Raji (cell line): ENCODE data around the gene NOP14.

Experiments
- POLR2A ChIP-seq: IDR thresholded peaks from 2 replicates; pipeline ENCODE4 v1.6.1; 2011; ENCODE audit warnings: low read depth, low read length, control low read depth; ENCODE audit not compliant: insufficient read depth

NOP14 gene

DNA sequence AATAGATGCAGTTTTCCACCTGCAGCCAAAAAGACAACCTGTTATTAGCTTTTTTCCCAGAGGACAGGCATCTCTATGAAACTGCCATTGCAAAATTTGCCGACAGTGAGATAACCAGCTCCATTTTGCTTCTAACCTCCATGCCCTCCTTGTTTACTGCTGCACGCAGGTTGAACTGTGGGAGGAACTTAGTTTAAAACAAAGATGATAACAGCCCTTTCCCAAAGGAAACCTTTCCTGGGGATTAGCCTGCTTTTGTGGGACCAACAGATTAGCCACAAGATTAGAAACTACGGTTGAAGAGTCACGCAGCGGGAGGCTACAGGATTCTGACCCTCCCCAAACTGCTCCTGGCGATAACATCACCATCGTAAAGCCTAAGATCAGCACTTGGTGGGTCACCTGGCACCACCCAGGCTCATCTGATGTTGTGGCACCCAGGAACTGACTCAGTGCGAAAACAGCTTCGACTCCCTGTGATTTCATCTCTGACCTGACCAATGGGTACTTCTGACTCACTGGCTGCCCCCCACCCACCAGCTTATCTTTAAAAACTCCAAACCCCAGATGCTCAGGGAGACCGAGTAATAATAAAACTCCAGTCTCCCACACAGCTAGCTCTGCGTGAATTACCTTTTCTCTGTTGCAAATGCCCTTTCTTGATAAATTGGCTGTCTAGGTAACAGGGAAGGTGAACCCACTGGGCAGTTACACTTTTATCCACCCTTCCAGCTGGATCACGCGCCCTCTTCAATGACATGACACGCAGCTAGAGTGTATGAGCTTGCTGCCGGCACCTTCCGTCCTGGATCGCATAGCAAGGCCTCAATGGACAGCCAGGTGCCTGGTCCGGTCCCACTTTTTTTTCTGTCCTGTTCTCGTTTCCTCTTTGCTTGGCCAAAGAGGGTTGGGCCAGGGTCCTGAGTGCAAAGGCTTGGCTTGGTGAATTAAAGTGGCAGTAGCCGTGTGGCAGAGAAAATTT lies 27.2 kb downstream of the NOP14 start:
- TF ChIP-seq POLR2A, result peak; percentile 2; the same call in 1 of the 2 replicates

DNA sequence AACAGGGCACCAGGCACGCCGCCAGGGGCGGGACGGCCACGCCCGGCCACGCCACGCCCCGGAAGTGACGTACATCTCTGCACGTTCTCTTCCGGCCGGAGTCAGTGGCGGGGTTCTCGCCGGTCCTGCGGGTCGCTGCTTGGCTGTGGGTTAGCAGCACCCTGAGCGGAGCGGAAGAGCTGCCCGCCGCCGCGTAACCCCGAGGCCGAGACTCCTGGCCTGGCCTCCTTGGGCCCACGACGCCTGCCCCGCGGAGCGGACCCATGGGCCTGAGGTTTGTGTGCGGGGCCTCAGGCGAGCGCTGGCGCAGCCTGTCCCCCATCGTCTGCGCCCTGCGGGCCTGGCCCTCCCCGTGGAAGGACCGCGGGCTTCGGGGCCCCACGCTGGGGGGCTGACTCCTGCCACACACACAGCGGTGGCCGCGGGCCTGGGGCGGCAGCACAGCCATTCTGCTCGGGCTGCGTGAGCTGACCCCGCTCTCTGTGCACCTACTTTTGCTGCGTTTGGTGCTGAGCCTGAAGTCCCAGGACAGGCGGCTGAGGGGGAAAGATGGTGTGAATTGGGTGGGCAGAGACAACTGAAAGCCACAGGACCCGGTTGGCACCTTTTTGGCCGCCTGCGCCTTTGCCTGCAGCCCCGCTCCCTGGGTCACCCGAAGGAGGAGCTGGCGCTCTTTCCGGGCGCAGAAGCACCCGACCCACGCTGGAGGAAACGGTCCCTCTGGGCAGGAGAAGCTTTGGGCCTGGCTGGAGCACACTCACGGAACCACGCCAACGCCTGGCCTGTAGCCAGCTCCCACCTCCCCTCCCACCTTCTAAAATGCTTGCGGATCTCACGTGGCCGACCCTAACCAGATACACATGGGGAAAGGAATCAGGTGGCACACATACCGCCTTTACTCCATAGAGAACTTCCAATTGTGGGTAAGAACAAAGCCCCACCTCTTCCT lies 28.1 kb downstream of the NOP14 start:
- peak; percentile 97 for TF ChIP-seq POLR2A

DNA sequence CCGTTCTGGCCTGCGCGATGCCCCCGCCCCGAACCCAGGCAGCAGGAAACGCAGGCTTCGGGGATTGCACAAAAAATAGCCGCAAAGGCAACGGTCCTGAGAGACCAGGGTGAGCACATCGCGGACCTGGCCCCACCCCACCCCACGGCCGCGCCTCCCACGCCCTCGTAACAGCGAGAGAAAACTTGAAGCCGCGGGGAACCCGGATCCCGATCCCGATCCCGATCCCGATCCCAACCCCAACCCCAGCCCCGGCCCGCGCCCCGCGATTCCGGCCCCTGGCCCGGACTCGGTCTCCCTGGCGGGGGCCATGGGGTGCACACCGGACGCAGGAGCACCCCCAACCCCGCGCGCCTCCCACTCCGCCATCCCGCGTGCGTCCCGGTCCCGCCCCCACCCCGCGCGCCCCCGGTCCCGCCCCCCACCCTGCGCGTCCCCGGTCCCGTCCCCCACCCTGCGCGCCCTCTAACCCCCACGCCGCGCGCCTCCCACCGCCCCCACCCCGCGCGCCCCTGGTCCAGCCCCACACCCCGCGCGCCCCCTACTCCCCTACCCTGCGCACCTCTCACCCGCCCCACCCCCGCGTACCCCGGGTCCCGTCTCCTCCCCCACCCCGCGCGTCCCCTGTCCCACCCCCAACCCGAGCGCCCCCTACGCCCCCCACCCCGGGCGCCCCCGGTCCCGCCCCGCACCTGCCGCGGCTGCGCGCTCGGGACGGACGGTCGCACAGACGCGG lies 29.0 kb downstream of the NOP14 start:
- no peak for TF ChIP-seq POLR2A

DNA sequence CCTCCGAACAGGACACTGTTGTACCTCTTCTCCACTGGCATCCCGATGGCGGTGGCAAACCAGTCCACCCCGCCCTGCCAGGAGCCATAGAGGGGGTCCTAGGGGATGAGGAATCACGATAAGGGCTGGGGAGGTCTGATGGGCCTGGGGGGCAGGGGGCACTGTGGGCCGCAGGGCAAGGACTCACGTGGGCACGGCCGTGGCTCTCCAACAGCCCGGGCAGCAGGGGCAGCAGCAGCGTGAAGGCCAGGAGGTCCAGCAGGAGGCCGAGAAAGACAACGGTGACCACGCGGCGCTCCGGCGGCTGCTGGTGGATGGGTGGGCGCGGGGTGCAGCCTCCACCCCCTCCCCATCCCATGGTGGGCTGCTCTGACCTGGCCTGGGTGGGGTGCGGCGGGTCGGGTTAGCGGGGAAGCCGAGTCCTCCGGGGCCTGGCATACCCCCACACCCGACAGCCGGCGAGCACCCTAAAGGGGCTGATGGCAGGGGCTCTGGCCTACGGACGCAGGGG lies 29.6 kb downstream of the NOP14 start:
- TF ChIP-seq POLR2A, result no peak

DNA sequence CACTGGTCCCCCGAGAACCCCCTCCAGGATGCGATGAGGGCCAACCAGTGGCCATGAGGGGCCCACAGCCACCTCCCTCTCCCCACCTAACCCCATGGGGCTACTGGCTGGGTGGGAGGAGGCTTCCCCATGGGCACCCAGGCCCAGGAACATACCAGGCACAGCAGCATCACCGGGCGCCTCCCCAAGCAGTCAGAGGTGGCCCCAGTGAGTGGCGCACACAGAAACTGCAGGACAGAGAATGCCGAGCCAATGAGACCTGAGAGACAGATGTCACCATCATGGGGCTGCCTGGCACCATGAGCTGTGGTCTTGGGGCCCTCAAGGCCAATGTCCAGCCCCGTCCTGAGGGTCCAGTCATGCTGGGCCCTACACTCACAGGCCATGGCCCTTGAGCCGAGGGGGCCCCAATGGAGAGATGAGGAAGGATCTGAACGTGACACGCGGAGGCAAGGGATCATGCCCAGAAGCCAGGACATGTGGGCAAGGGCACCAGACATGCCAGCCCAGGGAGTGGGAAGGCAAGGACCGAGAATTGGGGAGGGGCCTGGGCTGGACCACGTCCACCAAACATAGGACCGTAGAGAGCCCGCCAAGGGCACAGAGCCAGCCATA lies 30.1 kb downstream of the NOP14 start:
- TF ChIP-seq POLR2A, result no peak

DNA sequence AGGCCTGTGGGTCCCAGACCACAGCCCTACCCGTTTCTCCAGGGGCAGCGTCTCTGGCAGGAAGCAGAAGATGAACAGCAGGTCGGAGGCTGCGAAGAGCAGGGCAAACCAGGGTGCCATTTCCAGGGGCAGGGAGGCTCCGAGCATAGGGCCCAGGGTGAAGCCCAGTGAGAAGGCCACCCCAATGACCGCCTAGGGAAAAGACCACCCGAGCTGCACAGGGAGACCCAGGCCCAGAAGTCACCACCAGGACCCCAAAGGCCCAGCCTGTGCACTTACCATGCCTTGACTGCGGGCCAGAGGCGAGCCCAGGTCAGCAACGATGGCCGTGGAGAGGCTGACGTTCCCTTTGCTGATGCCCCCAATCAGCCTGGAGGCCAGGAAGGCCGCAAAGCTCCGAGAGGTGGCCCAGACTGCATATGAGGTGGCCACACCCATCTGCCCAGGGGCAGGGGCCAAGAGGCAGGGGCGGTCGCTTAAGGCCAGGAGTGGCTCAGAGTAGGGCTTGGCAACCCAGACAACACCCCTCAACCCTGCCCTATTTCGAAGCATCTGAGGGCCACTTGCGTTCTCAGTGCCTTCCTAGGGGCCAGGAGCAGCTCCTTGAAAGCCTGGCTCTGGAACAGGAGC lies 30.8 kb downstream of the NOP14 start:
- TF ChIP-seq POLR2A, result no peak

DNA sequence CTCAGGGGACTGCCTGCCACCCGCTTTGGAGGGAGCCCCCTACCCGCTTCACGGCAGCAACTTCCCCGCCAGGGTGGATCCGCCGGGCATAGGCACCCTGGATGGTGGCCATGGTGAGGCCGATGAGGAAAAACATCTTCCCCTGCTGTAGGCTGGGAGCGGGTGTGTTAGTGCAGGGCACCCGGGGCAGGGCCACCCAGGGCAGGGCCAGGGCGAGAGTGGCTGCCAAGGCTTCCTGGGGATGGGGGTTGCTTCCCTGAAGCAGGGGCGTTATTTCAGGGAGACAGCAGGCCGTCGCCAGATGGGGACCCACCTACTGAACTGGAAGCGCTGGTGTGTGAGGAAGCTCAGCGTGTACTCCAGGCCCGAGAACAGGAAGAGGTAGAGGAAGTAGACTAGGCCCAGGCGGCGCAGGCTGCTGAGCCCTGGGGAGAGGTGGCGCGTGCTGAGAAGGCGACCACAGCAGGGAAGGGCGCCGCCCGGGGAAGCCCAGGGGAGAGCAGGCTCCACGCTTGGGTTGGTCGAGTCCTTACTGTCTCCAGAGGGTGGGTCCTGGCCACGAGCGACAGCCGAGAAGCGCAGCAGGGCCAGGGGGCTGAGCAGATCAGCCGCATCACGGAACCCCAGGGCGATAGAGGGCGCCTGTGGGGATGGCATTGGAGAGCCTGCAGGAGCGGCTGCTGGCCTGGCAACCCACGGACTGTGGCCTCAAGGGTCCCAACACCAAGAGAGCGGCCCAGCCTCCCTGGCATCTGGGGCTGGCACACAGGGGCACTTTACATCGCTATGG lies 31.5 kb downstream of the NOP14 start:
- no peak for TF ChIP-seq POLR2A

DNA sequence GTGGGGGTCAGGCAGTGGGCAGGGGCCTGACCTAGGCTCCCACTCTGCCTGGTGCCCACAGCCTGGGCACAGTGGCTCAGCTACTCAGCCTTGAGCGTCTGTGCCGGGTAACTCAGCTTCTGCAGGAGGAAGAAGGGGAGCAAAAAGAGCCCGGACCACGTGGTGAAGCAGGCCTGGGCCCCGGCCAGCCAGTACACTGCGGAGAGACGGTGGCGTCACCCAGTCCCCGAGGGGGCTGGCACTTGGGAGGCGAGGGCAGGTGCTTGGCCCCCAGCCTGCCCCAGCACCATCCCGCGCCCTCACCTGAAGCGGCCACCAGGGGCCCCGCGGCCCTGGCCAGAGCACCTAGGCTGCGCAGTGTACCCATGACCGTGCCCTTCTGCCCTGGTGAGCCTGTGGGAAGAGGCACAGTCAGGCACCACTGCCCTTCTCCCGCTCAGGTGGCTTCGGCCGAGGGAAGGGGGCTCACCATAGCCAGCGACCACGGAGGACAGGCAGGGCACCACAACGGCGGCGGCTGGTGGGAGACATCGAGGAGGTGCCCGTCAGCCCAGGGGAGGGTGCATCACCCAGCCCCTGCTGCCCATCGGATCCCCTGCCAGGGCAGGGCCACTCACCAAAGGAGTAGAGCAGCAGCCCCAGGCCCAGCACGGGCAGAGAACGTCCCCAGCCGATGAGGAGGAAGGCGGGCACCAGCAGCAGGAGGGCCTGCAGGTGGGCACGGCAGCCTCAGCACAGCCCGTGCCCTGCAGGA lies 32.3 kb downstream of the NOP14 start:
- no peak for TF ChIP-seq POLR2A

DNA sequence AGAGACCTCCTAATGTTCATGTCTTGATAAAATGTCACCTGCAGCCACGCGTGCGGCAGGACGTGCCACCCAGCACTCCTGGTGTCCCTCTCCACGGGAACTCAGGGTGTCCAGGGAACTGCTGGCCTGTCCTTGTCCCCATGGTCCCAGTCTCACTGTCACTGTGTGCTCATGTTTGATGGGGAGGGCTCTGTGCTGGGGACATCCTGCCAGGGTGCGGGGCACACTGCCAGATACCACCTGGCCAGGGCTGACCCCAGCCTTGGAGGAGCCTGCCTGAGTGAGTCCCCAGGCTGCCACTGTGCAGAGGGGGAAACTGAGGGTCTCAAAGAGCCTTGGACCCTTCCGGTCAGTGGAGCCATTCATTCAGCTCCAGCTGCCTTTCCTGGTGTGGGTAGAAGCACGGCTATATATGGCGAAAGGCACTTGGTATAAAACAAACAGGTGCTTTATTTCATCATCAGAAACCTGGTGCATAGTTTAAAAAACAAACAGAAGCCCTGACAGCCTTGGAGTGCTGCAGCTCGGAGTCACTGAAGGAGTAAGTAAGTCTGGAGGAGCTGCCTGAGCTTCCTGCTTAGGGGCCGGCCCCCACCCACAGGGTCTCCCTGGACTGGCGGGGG lies 33.0 kb downstream of the NOP14 start:
- no peak for TF ChIP-seq POLR2A

DNA sequence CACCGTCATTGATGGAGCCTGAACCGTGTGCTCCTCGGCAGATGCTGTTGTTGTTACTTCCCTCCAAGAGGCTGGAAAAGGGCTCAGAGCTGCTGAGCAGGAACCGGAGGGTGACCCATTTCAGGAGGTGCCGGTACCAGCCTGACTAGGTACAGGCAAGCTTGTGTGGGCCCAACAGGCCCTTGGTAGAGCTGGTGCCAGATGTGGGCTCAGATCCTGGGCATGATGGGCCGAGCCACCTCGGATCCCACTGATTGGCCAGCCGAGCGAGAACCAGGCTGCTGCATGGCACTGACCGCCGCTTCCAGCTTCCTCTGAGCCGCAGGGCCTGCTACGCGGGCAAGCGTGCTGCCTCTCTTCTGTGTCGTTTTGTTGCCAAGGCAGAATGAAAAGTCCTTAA lies 33.7 kb downstream of the NOP14 start:
- TF ChIP-seq POLR2A, result no peak

DNA sequence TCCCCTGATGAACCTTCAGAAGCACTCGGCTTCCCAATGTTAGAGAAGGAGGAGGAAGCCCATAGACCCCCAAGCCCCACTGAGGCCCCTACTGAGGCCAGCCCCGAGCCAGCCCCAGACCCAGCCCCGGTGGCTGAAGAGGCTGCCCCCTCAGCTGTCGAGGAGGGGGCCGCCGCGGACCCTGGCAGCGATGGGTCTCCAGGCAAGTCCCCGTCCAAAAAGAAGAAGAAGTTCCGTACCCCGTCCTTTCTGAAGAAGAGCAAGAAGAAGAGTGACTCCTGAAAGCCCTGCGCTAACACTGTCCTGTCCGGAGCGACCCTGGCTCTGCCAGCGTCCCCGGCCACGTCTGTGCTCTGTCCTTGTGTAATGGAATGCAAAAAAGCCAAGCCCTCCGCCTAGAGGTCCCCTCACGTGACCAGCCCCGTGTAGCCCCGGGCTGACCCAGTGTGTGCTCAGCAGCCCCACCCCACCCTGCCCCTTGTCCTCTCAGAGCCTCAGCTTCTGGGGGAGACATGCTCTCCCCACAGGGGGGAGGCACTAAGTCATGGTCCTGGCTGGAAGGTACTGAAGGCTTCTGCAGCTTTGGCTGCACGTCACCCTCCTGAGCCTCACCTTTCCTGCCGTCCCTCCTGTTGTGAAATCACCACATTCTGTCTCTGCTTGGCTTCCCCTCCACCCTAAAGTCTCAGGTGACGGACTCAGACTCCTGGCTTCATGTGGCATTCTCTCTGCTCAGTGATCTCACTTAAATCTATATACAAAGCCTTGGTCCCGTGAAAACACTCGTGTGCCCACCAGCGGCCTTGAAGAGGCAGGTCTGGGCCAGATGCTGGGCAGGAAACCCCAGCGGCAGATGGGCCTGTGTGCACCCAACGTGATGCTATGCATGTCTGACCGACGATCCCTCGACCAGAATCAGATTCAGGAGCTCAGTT lies 34.7 kb downstream of the NOP14 start:
- TF ChIP-seq POLR2A, result no peak
